Fibroblast of lung (primary cell): ENCODE results near the gene MROH2A.

Experiments
- EZH2 ChIP-seq: IDR thresholded peaks from 2 replicates; pipeline ENCODE4 v1.5.1; 2012; ENCODE audit warnings: low read length, control low read depth, mild to moderate bottlenecking; ENCODE audit errors: missing control alignments
- TF ChIP-seq, protein P1 (sequence below), 2 donors: IDR thresholded peaks in 1 of 2; conservative IDR thresholded peaks in 1 of 2; 1 replicate in 1 of 2; 2 replicates in 1 of 2; pipeline ENCODE4 v1.5.1; 2011 to 2012; ENCODE audit warnings: low read length in 2 of 2, control low read depth in 1 of 2, inconsistent platforms in 1 of 2, low read depth in 1 of 2, mild to moderate bottlenecking in 1 of 2

DNA sequence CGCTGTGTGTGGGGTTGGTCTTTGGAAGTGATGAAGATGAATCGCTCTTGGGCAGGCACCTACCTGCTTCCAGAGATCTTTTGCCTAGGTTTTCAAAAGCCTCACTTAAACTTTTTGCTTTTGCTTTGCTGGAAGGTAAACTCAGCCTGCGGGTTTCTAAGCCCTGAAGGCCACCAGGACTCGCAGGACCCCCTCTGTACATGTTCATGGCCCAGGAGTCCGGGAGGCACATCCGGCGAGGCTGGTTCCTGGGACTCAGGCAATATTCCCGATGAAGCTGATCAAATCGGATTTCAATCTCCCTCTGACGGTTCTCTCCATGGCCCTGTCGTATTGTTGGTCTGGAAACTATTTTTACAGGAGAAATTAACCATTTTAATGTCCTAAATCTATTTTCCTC lies 63.1 kb downstream of the MROH2A start:
- TF ChIP-seq, protein P1, sequence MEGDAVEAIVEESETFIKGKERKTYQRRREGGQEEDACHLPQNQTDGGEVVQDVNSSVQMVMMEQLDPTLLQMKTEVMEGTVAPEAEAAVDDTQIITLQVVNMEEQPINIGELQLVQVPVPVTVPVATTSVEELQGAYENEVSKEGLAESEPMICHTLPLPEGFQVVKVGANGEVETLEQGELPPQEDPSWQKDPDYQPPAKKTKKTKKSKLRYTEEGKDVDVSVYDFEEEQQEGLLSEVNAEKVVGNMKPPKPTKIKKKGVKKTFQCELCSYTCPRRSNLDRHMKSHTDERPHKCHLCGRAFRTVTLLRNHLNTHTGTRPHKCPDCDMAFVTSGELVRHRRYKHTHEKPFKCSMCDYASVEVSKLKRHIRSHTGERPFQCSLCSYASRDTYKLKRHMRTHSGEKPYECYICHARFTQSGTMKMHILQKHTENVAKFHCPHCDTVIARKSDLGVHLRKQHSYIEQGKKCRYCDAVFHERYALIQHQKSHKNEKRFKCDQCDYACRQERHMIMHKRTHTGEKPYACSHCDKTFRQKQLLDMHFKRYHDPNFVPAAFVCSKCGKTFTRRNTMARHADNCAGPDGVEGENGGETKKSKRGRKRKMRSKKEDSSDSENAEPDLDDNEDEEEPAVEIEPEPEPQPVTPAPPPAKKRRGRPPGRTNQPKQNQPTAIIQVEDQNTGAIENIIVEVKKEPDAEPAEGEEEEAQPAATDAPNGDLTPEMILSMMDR (conservative IDR thresholded peaks at IDR 0.05 in 1 of 2, IDR thresholded peaks at IDR 0.05 in 1 of 2; ENCODE audit: low read depth in 1 of 2, low read length in 2 of 2): no peak
- no peak for TF ChIP-seq EZH2
